CD4-positive, alpha-beta T cell (primary cell): Measurements from ENCODE around the gene KIAA1755. TPM values are rescaled to one million over a fixed set of nuclear protein-coding genes. Genes with fewer than 3 reads are reported as not detected.

ENCODE experiments used
- ATAC-seq: fragments of 200-7000 bp; cut with Tn5 transposase; one replicate; pipeline ENCODE4 v1.10.0; 2022; ENCODE audit warnings: mild to moderate bottlenecking; ENCODE audit not compliant: poor library complexity
- CTCF ChIA-PET: fragments of 350-600 bp; sonication (Branson Sonifier 250); formaldehyde crosslinking; loops from one replicate; lab custom pipeline; 2021; ENCODE audit warnings: antibody characterized with exemption, inconsistent platforms; lab: Charles Lee
- POLR2A ChIA-PET: fragments of 350-600 bp; sonication (Branson Sonifier 250); formaldehyde crosslinking; loops from one replicate; lab custom pipeline; 2021; ENCODE audit warnings: antibody characterized with exemption, inconsistent platforms; lab: Charles Lee
- DNase-seq, 14 experiments: peaks; one replicate each; pipeline ENCODE4 v3.0.0-alpha.2; 2013 to 2020; ENCODE audit warnings: mixed read lengths in 2 of 14
- H3K27ac ChIP-seq, 2 donors: one replicate each; pipeline versions ENCODE4 v1.5.1 to v1.7.0; 2013; ENCODE audit warnings: low read length in 2 of 2, low read depth in 1 of 2, mild to moderate bottlenecking in 1 of 2
- H3K27me3 ChIP-seq, 2 experiments: 1 replicate in 1 of 2; 2 replicates in 1 of 2; pipeline versions ENCODE4 v1.6.1 to v1.7.0; 2013; ENCODE audit warnings: low read length in 2 of 2, control low read depth in 1 of 2, mild to moderate bottlenecking in 1 of 2, moderate library complexity in 1 of 2; ENCODE audit not compliant: insufficient read depth in 2 of 2, control insufficient read depth in 1 of 2
- H3K36me3 ChIP-seq: one replicate; pipeline ENCODE4 v1.6.1; 2013; ENCODE audit warnings: low read length, control low read depth; ENCODE audit not compliant: insufficient read depth
- H3K4me1 ChIP-seq: one replicate; pipeline ENCODE4 v1.6.1; 2013; ENCODE audit warnings: low read length, control low read depth; ENCODE audit not compliant: insufficient read depth
- H3K4me3 ChIP-seq: one replicate; pipeline ENCODE4 v1.5.1; 2013; ENCODE audit warnings: mild to moderate bottlenecking, low read length, moderate library complexity
- H3K9me3 ChIP-seq, 2 experiments: 1 replicate in 1 of 2; 2 replicates in 1 of 2; pipeline versions ENCODE4 v1.6.1 to v1.7.0; 2013; ENCODE audit warnings: low read length in 2 of 2, mild to moderate bottlenecking in 2 of 2, control low read depth in 1 of 2, moderate library complexity in 1 of 2; ENCODE audit not compliant: control insufficient read depth in 1 of 2, insufficient read depth in 1 of 2
- H3K27ac Mint-ChIP-seq: one replicate; pipeline ENCODE4 v1.8.0; 2020; ENCODE audit warnings: mixed read lengths
- H3K27me3 Mint-ChIP-seq: one replicate; pipeline ENCODE4 v1.8.0; 2021; ENCODE audit warnings: mixed read lengths
- H3K36me3 Mint-ChIP-seq: one replicate; pipeline ENCODE4 v1.8.0; 2021; ENCODE audit warnings: low read depth, mixed read lengths
- H3K4me1 Mint-ChIP-seq: one replicate; pipeline ENCODE4 v1.8.0; 2021; ENCODE audit warnings: low read depth, mixed read lengths
- H3K4me3 Mint-ChIP-seq: one replicate; pipeline ENCODE4 v1.8.0; 2020; ENCODE audit warnings: mild to moderate bottlenecking, mixed read lengths
- H3K9me3 Mint-ChIP-seq: one replicate; pipeline ENCODE4 v1.8.0; 2020; ENCODE audit warnings: mixed read lengths
- CTCF ChIP-seq: fragments of 200-600 bp; IDR thresholded peaks from one replicate; pipeline ENCODE4 v1.8.0; 2022; ENCODE audit warnings: antibody characterized with exemption, mild to moderate bottlenecking
- intact Hi-C, 2 experiments: fragments of 100-400 bp; cut with DNase I in 1 of 2; cut with micrococcal nuclease in 1 of 2; formaldehyde crosslinking; loops; one replicate each; pipeline versions ENCODE4 v1.15.1 to v1.9.0; 2023 to 2025; cut with DNase I, micrococcal nuclease
- total RNA-seq, 174 experiments: library from RNA in 2 of 174; stranded (reverse) in 2 of 174; gene quantifications; one replicate each; pipeline ENCODE4 v1.2.3 and lab custom pipeline; 2021 to 2026

Gene KIAA1755
- total RNA-seq, 2 experiments from 2014 or later: not detected

GRCh38 chr20:38208523-38208922 lies 52.0 kb downstream of the KIAA1755 start:
- no peak overlapping the region for H3K27ac Mint-ChIP-seq

GRCh38 chr20:38208088-38208487 lies 52.4 kb downstream of the KIAA1755 start:
- no peaks in the 10 kb centered on the region for H3K9me3 ChIP-seq
- no peaks in the 10 kb centered on the region for H3K9me3 Mint-ChIP-seq
- H3K27me3 Mint-ChIP-seq: peaks cover 8% of the 10 kb centered on the region
- ATAC-seq (no peak), DNase-seq (no peak)
- H3K27me3 ChIP-seq: peaks cover 2 to 6% of the 10 kb centered on the region in 2 experiments
- intact Hi-C loops: no loop called here
- H3K36me3 Mint-ChIP-seq: no peaks in the 10 kb centered on the region
- POLR2A ChIA-PET: no interaction called here
- no peak overlapping the region for H3K27ac Mint-ChIP-seq
- CTCF ChIA-PET: interaction anchor here (0.8 kb wide), 1 partner anchor 13 kb away, joined by 3 read pairs; no protein-coding TSS in a partner anchor
- H3K27ac ChIP-seq: no peak overlapping the region
- no peaks in the 10 kb centered on the region for H3K36me3 ChIP-seq
- no peak for TF ChIP-seq CTCF
- H3K4me1 ChIP-seq: no peaks in the 10 kb centered on the region
- H3K4me1 Mint-ChIP-seq: no peaks in the 10 kb centered on the region
- H3K4me3 Mint-ChIP-seq: no peak overlapping the region
- no peak overlapping the region for H3K4me3 ChIP-seq

More at GRCh38 chr20:38208523-38208922, 52.0 kb downstream of the KIAA1755 start:
- H3K4me1 Mint-ChIP-seq: no peaks in the 10 kb centered on the region
- TF ChIP-seq CTCF: no peak
- ChIA-PET POLR2A (no interaction called here), CTCF (no interaction called here)
- DNase-seq (no peak), ATAC-seq (no peak)
- no peaks in the 10 kb centered on the region for H3K9me3 Mint-ChIP-seq
- intact Hi-C loops: no loop called here
- Histone ChIP-seq H3K36me3 (no peaks in the 10 kb centered on the region), H3K4me1 (no peaks in the 10 kb centered on the region), H3K27ac (no peak overlapping the region), H3K27me3 (peaks cover 2 to 6% of the 10 kb centered on the region in 2 experiments), H3K9me3 (no peaks in the 10 kb centered on the region), H3K4me3 (no peak overlapping the region)
- peaks cover 8% of the 10 kb centered on the region for H3K27me3 Mint-ChIP-seq
- H3K36me3 Mint-ChIP-seq: no peaks in the 10 kb centered on the region
- H3K4me3 Mint-ChIP-seq: no peak overlapping the region

- Histone ChIP-seq H3K36me3 (no peaks in the 10 kb centered on the region), H3K4me1 (no peaks in the 10 kb centered on the region), H3K27ac (no peak overlapping the region), H3K9me3 (no peaks in the 10 kb centered on the region), H3K4me3 (no peak overlapping the region), H3K27me3 (peaks cover 2 to 6% of the 10 kb centered on the region in 2 experiments)
- H3K27ac Mint-ChIP-seq: no peak overlapping the region
- ChIA-PET CTCF (interaction anchor here (0.8 kb wide), 1 partner anchor 14 kb away, joined by 3 read pairs; no protein-coding TSS in a partner anchor), POLR2A (no interaction called here)
- no peaks in the 10 kb centered on the region for H3K9me3 Mint-ChIP-seq
- peaks cover 8% of the 10 kb centered on the region for H3K27me3 Mint-ChIP-seq
- ATAC-seq: no peak
- no peak for DNase-seq
- H3K4me3 Mint-ChIP-seq: no peak overlapping the region
- intact Hi-C loops: no loop called here
- TF ChIP-seq CTCF: no peak
- H3K36me3 Mint-ChIP-seq: no peaks in the 10 kb centered on the region
- no peaks in the 10 kb centered on the region for H3K4me1 Mint-ChIP-seq
Measured at GRCh38 chr20:38207621-38208020, 52.9 kb downstream of the KIAA1755 start.
